Measurements from ENCODE around the gene HS3ST4. TPM values are rescaled to one million over a fixed set of nuclear protein-coding genes. Genes with fewer than 3 reads are reported as not detected.

HS3ST4 gene
- total and polyA plus RNA-seq, 2 donors (not counting 3 experiments of a cell fraction or from before 2014, with no cell fraction given) = not detected

- H2AFZ ChIP-seq (ENCODE audit: low read depth, low read length) = no peak overlapping the region
- no peaks in the 10 kb centered on the region for H3K9me1 ChIP-seq (replicated peaks; ENCODE audit: control insufficient read depth, extremely low read depth, insufficient read depth, low read length)
- DNase-seq (ENCODE audit: low read depth, low spot score) = no peak
- CTCF ChIA-PET = no interaction called here
- no TSS peak for BruUV-seq (replicated peaks)
- dilution Hi-C loops (cut with MboI; ENCODE audit: extremely low pct_ligation_motif_present, low sequenced_read_pairs) (no loop called here), intact Hi-C loops (cut with micrococcal nuclease) (no loop called here)
- H3K4me2 ChIP-seq (ENCODE audit: insufficient read depth, low read length) = no peak overlapping the region
- H3K36me3 ChIP-seq (ENCODE audit: control insufficient read depth in 2 of 2, extremely low read depth in 1 of 2, insufficient read depth in 2 of 2, low read length in 2 of 2) = no peaks in the 10 kb centered on the region
- no peak overlapping the region for H3K4me3 ChIP-seq (replicated peaks in 1 of 3; ENCODE audit: insufficient read depth in 1 of 3, low read depth in 1 of 3, low read length in 3 of 3)
- POLR2A ChIA-PET = no interaction called here
- FAIRE-seq = no peak
- no peaks in the 10 kb centered on the region for H3K79me2 ChIP-seq (ENCODE audit: control insufficient read depth, insufficient read depth, low read length)
- H3K27me3 ChIP-seq (ENCODE audit: control insufficient read depth in 2 of 2, insufficient read depth in 2 of 2, low read length in 2 of 2) = no peaks in the 10 kb centered on the region
- H3K27ac ChIP-seq (ENCODE audit: insufficient read depth, low read depth, low read length) = no peak overlapping the region
- TF ChIP-seq POLR2AphosphoS5 (IDR thresholded peaks at IDR 0.05; ENCODE audit: insufficient read depth, low read depth, low read length) = no peak
- TF ChIP-seq POLR2A (IDR thresholded peaks at IDR 0.05; ENCODE audit: low read depth, low read length) = no peak
- no peak for TF ChIP-seq MYC (IDR thresholded peaks at IDR 0.05; ENCODE audit: low read depth, low read length)
- TF ChIP-seq EZH2 (IDR thresholded peaks at IDR 0.05; ENCODE audit: borderline replicate concordance, low read depth, low read length, severe bottlenecking) = no peak
- TF ChIP-seq MAX (IDR thresholded peaks at IDR 0.05; ENCODE audit: insufficient read depth, insufficient read length) = no peak
- TF ChIP-seq FOS (IDR thresholded peaks at IDR 0.05; ENCODE audit: borderline replicate concordance, insufficient read depth, low read length) = no peak
- TF ChIP-seq CTCF (IDR thresholded peaks at IDR 0.05; ENCODE audit: extremely low read depth in 1 of 2, insufficient read depth in 1 of 2, low read depth in 1 of 2, low read length in 2 of 2) = no peak
- TF ChIP-seq GATA2 (IDR thresholded peaks at IDR 0.05; ENCODE audit: insufficient read depth, insufficient read length, low read depth, low read length) = no peak
- no peak for TF ChIP-seq JUN (IDR thresholded peaks at IDR 0.05; ENCODE audit: borderline replicate concordance, insufficient read depth, insufficient read length, low read depth)
- H3K9me3 ChIP-seq (replicated peaks; ENCODE audit: control insufficient read depth, insufficient read depth, low read length) = peaks cover 2% of the 10 kb centered on the region
- H3K4me1 ChIP-seq (ENCODE audit: control insufficient read depth, extremely low read depth, insufficient read depth, low read length) = no peaks in the 10 kb centered on the region
- H3K9ac ChIP-seq (replicated peaks; ENCODE audit: extremely low read depth, insufficient read depth, low read length) = no peak overlapping the region
- H4K20me1 ChIP-seq (replicated peaks; ENCODE audit: control insufficient read depth, extremely low read depth, insufficient read depth, low read length) = no peaks in the 10 kb centered on the region
These were observed 420.1 kb downstream of the HS3ST4 start for GRCh38 chr16:26111900-26112299.

All from endothelial cell of umbilical vein (primary cell).